GM12875 (cell line): ENCODE measurements around the gene YTHDC2.

Experiments used
- H3K4me3 ChIP-seq: one replicate; pipeline ENCODE4 v1.5.1; 2011; ENCODE audit warnings: low read depth, low read length, control low read depth
- TF ChIP-seq, protein P1 (sequence below): IDR thresholded peaks from 2 replicates; pipeline ENCODE4 v1.5.1; 2011; ENCODE audit warnings: low read depth, mild to moderate bottlenecking, control low read depth, inconsistent platforms, low read length, moderate library complexity, borderline replicate concordance; ENCODE audit not compliant: insufficient read depth

The YTHDC2 gene

DNA sequence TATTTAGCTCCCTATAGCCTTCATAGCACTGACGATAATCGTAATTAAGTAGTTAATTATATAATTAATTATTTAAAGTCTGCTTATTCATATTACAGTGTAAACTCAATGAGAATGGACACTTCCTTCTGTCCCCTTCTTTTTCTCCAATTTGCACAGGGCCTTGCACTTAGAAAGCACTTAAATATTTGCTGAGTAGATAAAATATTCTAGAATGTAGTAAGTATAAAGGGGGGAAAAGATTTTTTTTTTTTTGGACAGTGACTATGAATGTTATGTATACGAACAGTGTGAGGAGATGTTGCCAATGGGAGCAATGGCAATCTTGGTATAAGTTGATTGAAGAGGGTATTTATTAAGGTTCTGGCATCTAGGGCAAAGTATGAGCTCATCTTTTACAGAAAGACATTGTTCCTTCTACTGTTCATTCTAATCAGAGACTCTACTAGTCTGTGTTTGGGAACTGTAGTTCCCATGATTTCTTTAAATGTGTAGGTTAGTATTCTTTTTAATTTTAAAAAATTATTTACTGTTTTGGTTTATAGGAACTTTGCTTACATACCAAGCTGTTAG, 49.4 kb downstream of the YTHDC2 start:
- no peak overlapping the region for H3K4me3 ChIP-seq
- TF ChIP-seq, protein P1, sequence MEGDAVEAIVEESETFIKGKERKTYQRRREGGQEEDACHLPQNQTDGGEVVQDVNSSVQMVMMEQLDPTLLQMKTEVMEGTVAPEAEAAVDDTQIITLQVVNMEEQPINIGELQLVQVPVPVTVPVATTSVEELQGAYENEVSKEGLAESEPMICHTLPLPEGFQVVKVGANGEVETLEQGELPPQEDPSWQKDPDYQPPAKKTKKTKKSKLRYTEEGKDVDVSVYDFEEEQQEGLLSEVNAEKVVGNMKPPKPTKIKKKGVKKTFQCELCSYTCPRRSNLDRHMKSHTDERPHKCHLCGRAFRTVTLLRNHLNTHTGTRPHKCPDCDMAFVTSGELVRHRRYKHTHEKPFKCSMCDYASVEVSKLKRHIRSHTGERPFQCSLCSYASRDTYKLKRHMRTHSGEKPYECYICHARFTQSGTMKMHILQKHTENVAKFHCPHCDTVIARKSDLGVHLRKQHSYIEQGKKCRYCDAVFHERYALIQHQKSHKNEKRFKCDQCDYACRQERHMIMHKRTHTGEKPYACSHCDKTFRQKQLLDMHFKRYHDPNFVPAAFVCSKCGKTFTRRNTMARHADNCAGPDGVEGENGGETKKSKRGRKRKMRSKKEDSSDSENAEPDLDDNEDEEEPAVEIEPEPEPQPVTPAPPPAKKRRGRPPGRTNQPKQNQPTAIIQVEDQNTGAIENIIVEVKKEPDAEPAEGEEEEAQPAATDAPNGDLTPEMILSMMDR: no peak

DNA sequence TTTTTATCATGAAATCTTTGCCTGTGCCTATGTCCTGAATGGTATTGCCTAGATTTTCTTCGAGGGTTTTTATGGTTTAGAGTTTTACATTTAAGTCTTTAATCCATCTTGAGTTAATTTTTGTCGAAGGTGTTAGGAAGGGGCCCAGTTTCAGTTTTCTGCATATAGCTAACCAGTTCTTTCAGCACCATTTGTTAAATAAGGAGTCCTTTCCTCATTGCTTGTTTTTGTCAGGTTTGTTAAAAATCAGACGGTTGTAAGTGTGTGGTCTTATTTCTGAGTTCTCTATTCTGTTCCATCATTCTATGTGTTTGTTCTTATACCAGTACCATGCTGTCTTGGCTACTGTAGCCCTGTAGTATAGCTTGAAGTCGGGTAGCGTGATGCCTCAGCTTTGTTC, 55.9 kb downstream of the YTHDC2 start:
- TF ChIP-seq, protein P1: no peak

DNA sequence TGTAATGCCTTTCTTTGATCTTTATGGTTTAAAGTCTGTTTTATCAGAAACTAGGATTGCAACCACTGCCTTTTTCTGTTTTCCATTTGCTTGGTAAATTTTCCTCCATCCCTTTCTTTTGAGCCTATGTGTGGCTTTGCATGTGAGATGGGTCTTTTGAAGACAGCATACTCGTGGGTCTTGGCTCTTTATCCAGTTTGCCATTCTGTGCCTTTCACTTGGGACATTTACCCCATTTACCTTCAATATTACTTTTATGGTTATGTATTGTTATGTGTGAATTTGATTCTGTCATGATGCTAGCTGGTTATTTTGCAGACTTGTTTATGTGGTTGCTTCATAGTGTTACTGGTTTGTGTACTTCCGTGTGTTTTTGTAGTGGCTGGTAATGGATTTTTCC, 59.2 kb downstream of the YTHDC2 start:
- H3K4me3 ChIP-seq: no peak overlapping the region
- TF ChIP-seq, protein P1: no peak

More for the DNA sequence above, 55.9 kb downstream of the YTHDC2 start:
- no peak overlapping the region for H3K4me3 ChIP-seq

DNA sequence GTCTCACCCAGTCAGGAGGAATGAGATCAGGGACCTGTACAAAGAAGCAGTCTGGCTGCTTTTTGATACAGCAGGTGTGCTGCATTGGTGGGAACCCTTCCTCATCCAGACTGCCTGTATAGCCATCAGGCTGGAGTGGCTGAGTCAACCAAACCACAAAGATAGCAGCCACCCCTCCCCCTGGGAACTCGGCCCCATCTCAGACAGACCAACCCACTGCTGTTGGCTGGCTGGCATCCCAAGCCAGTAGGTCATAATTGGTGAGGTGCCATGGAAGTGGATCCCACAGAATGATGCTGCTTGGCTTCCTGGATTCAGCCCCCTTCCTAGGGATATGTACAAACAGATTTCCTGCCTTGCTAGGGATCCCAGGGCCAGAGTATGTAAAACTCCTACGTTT, 60.9 kb downstream of the YTHDC2 start:
- TF ChIP-seq, protein P1: no peak

DNA sequence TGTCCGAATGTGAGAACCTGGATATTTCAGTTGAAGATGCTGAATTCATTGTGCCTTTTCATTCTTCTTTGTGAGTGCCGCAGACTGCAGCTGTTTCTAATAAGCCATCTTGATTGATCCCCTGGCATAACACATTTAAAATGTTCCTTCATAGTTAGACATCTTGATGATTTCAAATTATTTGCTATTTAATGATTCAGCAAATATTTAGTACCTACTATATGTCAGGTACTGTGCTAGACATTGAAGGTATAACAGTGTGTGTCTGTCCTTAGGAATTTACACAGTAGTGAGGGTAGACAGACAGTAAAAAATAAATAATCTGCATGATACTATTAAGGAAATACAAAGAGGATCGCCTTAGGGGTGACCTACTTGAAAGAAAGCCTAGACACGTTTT, 61.6 kb downstream of the YTHDC2 start:
- H3K4me3 ChIP-seq: no peak overlapping the region
- TF ChIP-seq, protein P1: no peak

More for the DNA sequence above, 60.9 kb downstream of the YTHDC2 start:
- H3K4me3 ChIP-seq: no peak overlapping the region

DNA sequence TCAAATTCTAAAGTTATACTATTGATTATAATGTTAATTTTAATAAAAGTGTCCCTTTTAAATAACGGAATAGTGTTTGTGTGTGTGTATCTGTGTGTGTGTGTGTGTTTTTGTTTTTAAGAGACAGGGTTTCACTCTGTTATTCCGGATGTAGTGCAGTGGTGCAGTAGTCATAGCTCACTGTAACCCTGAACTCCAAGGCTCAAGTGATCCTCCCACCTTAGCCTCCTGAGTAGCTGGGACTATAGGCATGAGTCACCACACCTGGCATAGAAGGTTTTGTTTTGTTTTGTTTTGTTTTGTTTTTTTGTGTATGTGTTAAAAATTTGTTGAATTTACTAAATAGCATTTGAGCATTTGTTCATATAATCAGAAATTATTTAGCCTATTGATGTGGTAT, 64.6 kb downstream of the YTHDC2 start:
- TF ChIP-seq, protein P1: no peak
- no peak overlapping the region for H3K4me3 ChIP-seq

DNA sequence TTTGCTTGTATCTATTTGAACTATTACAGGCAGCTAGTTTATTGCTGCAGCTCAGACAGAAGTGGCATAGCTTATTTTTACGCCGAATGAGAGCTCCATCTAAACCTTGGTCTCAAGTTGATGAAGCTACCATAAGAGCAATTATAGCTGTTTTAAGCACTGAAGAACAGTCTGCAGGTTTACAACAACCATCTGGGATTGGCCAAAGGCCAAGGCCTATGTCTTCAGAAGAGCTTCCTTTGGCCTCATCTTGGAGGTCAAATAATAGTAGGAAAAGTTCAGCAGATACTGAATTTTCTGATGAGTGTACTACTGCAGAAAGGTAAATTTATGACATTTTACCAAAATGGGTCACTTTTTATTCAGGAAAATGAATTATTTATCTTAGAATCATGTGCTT, 67.9 kb downstream of the YTHDC2 start:
- TF ChIP-seq, protein P1: no peak
- no peak overlapping the region for H3K4me3 ChIP-seq
